HEK293 (cell line): ENCODE measurements around the gene NAV3.

Experiments
- CTCF ChIP-seq: fragments of 450-650 bp; formaldehyde crosslinking; IDR thresholded peaks from 2 replicates; pipeline ENCODE4 v1.5.1; 2016; ENCODE audit warnings: missing biosample characterization, missing genetic modification characterization
- GLI4 ChIP-seq: fragments of 450-650 bp; formaldehyde crosslinking; IDR thresholded peaks from 2 replicates; pipeline ENCODE4 v1.5.1; 2016; ENCODE audit warnings: missing biosample characterization, missing genetic modification characterization
- SCRT2 ChIP-seq: fragments of 450-650 bp; formaldehyde crosslinking; IDR thresholded peaks from 2 replicates; pipeline ENCODE4 v1.5.1; 2016; ENCODE audit warnings: missing biosample characterization, missing genetic modification characterization
- ZNF169 ChIP-seq: fragments of 450-650 bp; formaldehyde crosslinking; IDR thresholded peaks from 2 replicates; pipeline ENCODE4 v1.5.1; 2016; ENCODE audit warnings: missing biosample characterization, missing genetic modification characterization
- ZNF302 ChIP-seq: fragments of 450-650 bp; formaldehyde crosslinking; IDR thresholded peaks from 2 replicates; pipeline ENCODE4 v1.5.1; 2016; ENCODE audit warnings: missing biosample characterization, missing genetic modification characterization, low read depth
- ZNF830 ChIP-seq: fragments of 450-650 bp; IDR thresholded peaks from 2 replicates; pipeline ENCODE4 v1.5.0; 2018; ENCODE audit warnings: missing biosample characterization, missing genetic modification characterization, low read depth, mild to moderate bottlenecking, moderate library complexity
- TF ChIP-seq, protein P1 (sequence below): fragments of 450-650 bp; formaldehyde crosslinking; IDR thresholded peaks from 2 replicates; pipeline ENCODE4 v1.5.1; 2016; ENCODE audit warnings: missing biosample characterization, missing genetic modification characterization, low read depth

DNA sequence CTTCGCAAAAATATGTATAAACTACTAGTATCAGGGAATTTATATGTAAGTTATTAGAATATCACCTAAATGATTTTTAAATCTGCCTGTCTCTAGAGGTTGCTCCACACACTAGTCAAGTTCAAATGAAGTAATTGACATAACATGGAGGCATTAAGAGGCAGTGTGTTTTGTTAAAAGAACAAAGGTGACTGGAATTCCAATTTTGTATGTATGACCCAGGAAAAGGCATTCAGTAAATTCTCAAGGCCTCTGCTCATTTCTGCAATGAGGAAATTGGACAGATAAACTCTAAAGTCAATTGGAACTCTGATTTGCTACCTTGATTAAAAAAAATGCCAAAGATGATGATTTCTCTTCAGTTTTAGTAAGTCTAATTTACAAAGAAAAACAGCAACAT, 117.1 kb downstream of the NAV3 start:
- no peak for TF ChIP-seq CTCF (tag by site-specific recombination)
- no peak for TF ChIP-seq GLI4 (tag by site-specific recombination)
- TF ChIP-seq ZNF169 (tag by site-specific recombination) = no peak
- TF ChIP-seq ZNF830 (tag by site-specific recombination) = no peak
- TF ChIP-seq, protein P1, sequence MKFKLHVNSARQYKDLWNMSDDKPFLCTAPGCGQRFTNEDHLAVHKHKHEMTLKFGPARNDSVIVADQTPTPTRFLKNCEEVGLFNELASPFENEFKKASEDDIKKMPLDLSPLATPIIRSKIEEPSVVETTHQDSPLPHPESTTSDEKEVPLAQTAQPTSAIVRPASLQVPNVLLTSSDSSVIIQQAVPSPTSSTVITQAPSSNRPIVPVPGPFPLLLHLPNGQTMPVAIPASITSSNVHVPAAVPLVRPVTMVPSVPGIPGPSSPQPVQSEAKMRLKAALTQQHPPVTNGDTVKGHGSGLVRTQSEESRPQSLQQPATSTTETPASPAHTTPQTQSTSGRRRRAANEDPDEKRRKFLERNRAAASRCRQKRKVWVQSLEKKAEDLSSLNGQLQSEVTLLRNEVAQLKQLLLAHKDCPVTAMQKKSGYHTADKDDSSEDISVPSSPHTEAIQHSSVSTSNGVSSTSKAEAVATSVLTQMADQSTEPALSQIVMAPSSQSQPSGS (tag by site-specific recombination) = no peak
- no peak for TF ChIP-seq SCRT2
- no peak for TF ChIP-seq ZNF302 (tag by site-specific recombination)
